HG03280 (cell line): Measurements from ENCODE around the gene NCF4.
A peak's percentile ranks its signal among the peaks of the same experiment; 100 is the strongest.

ENCODE experiments used
- ATAC-seq: cut with Tn5 transposase; IDR thresholded peaks from one replicate; pipeline ENCODE4 v1.9.1; 2021; ENCODE audit warnings: mild to moderate bottlenecking, moderate library complexity; ENCODE audit not compliant: unreplicated experiment

NCF4 gene

GRCh38 chr22:36835903-36836302, 24.9 kb upstream of the NCF4 start:
- no peak for ATAC-seq

DNA sequence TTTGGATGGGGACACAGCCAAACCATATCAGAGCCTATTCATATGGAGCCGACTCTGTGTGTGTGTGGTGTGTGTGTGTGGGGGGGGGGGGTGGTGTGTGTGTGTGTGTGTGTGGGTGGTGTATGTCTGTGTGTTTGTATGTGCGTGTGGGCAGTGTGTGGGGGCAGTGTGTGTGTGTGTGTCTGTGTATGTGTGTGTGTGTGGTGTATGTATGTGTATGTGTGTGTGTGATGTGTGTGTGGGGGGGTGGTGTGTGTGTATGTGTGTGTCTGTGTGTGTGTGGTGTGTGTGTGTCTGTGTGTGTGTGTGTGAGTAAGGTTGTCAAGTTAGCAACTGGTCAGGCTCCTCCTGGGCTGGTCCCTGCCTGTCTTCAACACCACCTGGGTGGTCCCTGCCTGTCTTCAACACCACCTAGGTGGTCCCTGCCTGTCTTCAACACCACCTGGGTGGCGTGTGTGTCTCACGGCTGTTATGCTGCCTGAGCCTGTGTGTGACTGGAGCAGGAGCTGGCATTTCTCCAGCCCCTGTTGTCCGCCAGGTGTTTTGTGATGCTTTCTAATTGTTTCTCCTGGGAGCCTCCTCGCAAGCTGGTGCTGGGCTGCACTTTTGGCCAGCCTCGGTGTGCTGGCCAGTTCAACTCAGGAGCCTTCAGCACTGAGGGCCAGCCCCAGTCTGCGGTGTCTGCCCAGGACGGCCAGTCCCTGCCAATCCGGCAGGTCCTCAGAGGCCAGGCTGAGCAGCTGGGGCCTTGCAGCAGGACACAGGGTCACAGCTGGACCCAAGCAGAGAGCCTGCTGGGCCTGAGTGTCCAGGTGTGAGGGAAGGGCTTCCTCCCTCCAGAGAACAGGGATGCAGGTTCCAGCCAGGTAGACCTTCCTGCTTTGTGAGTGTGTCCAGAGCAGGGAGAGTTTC, 22.4 kb upstream of the NCF4 start:
- ATAC-seq = no peak

GRCh38 chr22:36839356-36840073, 21.3 kb upstream of the NCF4 start:
- ATAC-seq = no peak

DNA sequence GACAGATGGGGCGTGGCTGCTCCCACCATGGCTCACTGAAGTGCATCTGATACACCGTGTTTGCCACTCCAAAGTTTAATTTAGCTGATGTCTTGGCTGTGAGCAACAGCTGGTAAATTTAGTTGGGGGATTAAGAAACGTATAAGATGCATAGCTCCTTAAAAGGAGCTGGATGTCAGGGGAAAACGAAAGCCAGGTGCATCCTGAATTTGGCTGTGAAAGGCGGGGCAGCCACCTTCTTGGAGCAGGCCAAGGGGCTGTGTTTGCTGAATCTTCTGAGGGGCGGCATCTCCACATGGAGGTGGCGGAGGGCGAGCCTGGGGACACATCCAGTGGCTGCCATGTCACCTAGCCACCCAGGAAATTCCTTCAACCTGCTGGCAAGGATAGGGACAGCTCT, 20.7 kb upstream of the NCF4 start:
- no peak for ATAC-seq

DNA sequence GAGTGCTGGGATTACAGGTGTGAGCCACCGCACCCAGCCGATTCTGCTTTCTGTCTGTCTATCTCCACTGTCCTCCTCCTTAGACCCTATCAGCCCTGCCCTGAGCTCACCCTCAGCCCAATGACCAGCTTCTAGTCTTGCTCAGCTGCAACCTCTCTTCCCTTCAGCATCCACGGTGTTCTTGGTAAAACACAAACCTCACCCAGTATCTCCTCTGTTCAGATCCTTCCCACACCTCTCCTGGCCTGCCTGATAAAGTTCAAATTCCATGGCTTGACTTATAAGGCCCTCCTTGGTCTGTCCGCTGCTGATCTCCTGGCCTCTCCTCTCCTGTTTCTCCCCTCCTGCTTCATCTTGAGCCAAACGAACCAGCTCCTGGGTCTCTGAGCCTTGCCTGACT, 14.5 kb upstream of the NCF4 start:
- no peak for ATAC-seq

DNA sequence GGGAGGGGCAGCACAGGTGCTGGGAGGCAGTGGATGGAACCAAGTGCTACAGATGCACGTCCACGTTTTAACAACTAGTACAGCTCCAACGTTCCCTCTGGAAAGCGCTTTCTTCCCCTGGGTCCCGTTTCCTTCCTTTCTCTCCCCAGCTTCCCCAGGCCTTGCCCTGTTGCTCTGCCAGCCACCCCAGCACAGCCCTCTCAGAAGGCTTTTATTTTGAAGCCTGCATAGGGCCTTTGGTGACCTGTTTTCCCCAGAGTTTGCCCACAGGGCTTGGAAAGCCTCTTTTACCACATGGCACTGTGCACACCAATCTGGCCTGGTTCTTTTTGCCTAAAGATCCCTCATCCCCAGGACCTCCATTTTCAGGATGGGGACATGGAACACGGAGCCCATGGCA, 13.9 kb upstream of the NCF4 start:
- ATAC-seq = no peak

DNA sequence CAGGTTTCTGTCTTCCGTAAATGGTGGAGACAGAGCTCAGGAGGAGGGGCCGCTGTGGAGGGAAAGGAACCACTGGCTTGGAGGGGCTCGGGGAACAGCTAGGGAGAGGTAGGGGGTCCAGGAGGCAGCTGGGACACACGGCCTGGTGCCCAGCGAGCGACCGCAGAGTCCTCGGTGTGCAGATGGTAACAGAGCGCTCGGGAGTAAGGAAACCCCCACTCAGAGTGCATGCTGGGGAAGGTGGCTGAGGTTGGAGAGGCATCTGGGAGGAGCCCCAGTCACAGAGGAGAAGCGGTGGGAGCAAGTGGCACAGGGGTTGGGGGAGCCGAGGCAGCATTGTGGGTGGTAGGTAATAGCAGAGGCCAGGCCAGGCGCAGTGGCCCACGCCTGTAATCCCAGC, 10.8 kb upstream of the NCF4 start:
- ATAC-seq = no peak

- no peak for ATAC-seq
Measured at GRCh38 chr22:36850682-36851081, 10.1 kb upstream of the NCF4 start.

DNA sequence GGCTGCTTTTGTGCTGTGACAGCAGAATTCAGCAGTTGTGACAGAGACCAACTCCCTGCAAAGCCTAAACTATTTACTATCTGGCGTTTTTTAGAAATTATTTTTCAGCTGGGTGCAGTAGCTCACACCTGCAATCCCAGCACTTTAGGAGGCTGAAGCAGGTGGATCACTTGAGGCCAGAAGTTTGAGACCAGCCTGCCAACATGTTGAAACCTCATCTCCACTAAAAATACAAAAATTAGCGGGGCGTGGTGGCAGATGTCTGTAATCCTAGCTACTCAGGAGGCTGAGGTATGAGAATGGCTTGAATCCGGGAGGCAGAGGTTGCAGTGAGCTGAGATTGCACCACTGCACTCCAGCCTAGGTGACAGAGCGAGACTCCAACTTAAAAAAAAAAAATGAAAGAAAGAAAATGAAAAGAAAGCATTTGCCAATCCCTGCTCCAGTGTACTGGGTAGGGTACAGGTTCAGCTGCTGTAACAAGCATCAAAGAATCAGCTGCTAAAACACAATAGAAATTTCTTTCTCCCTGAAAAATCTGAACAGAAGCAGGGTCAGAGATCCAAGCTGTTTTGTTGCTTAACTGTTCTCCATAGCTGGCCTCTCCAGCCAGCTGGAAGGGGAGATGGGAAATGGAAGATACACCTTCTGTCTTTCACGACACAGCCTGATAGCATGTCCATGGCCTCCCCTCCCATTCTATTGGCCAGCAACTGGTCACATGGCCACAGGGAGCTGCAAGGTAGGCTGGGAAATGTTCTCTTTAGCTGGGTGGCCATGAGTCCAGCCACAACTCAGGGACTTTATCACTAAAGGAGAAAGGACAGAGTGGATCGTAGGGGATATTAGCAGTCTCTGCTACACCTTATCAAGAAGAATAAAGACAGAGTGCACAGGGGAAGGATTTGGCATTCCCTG, 8.5 kb upstream of the NCF4 start:
- ATAC-seq = no peak

DNA sequence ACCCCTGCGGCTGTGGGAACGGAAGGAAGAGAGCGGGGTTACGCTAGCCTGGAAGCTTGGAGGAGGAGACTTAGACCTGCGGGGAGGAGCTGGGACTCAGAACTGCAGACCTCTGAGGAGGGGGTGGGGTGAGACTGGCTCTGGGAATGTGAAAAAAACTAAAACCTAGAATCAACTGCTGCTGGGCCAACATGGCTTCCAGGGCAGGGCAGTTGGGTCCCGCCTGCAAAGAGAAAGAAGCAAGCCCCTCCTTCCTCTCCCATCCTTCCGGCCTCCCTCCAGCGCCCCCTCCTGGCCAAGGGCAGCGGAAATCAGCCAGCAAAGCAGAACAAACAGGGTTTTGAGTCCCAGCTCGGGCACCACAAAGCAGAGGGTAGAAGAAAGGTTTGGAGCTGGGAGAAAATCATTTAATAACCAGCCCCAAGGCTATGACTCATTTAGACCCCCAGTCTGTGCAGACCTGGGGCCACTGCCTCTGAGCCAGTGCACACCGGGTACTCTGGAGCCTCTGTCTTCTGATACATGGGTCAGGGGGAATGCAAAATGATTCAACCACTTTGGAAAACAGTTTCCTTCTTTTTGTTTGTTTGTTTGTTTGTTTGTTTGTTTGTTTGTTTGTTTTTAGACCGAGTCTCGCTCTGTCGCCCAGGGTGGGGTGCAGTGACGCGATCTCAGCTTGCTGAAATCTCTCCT, 7.3 kb upstream of the NCF4 start:
- no peak for ATAC-seq

GRCh38 chr22:36855478-36855877, 5.3 kb upstream of the NCF4 start:
- no peak for ATAC-seq

DNA sequence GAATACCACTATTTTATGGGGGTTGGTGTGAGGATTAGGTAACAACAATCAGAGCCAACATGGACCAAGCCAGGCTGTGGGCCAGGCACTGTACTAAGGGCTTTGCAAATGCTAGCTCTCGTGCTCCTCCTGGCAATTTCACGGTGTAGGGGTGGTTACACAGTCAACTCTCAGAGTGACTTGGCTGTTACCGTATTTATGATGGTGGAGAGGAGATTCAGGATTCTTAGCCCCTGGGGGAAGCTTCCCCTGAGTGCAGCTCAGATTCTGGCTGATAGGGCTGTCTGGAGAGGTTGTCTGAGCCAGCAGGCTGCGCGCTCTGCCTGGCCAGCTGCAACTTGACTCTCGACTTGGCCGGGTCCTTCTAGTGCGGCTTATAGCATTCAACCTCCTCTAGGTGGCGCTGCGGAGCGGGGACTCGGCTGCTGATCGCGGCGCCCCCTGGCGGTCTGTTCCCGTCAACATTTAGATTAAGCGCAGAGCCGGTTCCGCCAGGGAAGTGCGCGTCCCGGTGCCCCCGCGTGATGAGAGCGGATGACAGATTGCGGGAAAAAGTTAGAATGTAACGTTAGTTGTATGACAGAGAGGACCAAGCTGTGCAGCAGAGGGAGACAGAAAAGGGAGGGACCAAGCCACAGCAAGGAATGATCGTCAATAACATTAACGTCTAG, 4.5 kb upstream of the NCF4 start:
- ATAC-seq = peak; percentile 37

DNA sequence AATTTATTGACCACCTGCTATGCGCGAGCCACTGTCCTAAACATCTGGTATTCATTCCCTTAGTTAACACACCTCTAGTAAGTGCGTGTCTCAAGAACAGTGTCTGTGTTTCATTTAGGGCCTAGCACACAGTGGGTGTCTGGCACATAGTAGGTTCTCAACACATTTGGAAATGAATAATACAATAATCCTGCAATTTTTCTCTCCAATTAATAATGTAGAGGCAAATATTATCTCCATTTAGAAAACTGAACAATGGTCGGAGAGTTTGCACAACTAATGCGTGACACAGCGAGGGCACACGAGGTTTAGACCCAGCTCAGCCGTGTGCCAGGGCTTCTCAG, 4.0 kb upstream of the NCF4 start:
- no peak for ATAC-seq

DNA sequence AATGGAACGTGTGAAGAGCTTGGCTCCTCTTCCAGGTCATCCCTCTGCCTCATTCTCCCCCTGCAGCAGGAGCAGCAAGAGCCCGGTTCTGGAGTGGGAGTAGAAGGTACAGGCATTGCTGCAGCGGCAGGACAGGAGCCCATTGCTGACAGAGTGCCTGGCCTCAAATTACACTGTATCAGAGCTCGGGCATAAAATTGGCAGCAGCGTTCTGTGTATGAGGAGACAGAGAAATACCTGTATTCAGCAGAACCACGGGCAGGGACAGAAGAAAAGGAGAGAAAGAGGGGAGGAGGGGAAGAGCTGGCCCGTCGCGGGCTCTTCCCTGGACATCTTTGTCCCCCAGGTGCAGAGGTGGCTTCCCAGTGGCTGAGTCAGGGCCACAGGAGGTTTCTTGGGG, 2.6 kb upstream of the NCF4 start:
- ATAC-seq = no peak

DNA sequence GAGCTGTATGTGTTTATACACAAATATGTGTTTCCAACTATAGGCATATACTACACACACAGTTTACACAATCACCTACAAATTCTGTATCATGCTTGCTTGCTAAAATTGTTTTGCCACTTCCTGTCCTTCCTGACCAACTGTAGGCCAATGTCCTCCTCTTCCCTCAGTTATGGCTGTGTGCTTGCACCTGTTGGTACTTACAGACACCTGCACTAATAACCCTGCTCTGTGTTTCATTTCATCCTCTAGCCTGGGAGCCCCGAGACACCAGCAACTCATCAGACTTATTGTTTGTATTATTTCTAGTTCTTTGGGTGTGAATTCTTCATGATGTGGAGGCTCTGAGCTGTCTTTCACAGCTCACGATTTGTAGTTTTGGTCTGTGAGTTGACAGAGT, 1.8 kb upstream of the NCF4 start:
- ATAC-seq = no peak

GRCh38 chr22:36860017-36860416, 789 bp upstream of the NCF4 start:
- no peak for ATAC-seq

GRCh38 chr22:36860438-36860820, 377 bp upstream of the NCF4 start:
- no peak for ATAC-seq

GRCh38 chr22:36862251-36863242, 1.7 kb downstream of the NCF4 start:
- ATAC-seq = no peak

GRCh38 chr22:36863281-36863680, 2.5 kb downstream of the NCF4 start:
- no peak for ATAC-seq
